ENCODE data around the gene PRAMEF6. TPM values are rescaled to one million over a fixed set of nuclear protein-coding genes. Genes with fewer than 3 reads are reported as not detected.

PRAMEF6 gene
- total and polyA plus RNA-seq, 4 experiments from 2014 or later = not detected

Other genes with a start within 250 kb of the PRAMEF6 start
- gene AADACL3, start 231.5 kb downstream of the PRAMEF6 start, total RNA-seq = not detected
- gene AADACL3, start 231.5 kb downstream of the PRAMEF6 start, polyA plus RNA-seq = not detected
- gene CFAP107, start 201.4 kb downstream of the PRAMEF6 start, total RNA-seq = not detected
- not detected for gene CFAP107, start 201.4 kb downstream of the PRAMEF6 start, polyA plus RNA-seq
- gene PRAMEF12, start 173.8 kb downstream of the PRAMEF6 start, total RNA-seq = not detected
- not detected for gene PRAMEF12, start 173.8 kb downstream of the PRAMEF6 start, polyA plus RNA-seq
- gene PRAMEF1, start 156.2 kb downstream of the PRAMEF6 start, total RNA-seq = not detected
- gene PRAMEF1, start 156.2 kb downstream of the PRAMEF6 start, polyA plus RNA-seq = not detected
- not detected for gene PRAMEF11, start 116.2 kb downstream of the PRAMEF6 start, total RNA-seq
- not detected for gene PRAMEF11, start 116.2 kb downstream of the PRAMEF6 start, polyA plus RNA-seq
- gene HNRNPCL1, start 98.9 kb downstream of the PRAMEF6 start, total RNA-seq = not detected
- gene HNRNPCL1, start 98.9 kb downstream of the PRAMEF6 start, polyA plus RNA-seq = not detected
- not detected for gene PRAMEF2, start 90.5 kb downstream of the PRAMEF6 start, total RNA-seq
- not detected for gene PRAMEF2, start 90.5 kb downstream of the PRAMEF6 start, polyA plus RNA-seq
- not detected for gene PRAMEF4, start 61.4 kb downstream of the PRAMEF6 start, total RNA-seq
- gene PRAMEF4, start 61.4 kb downstream of the PRAMEF6 start, polyA plus RNA-seq = not detected
- not detected for gene PRAMEF10, start 49.3 kb downstream of the PRAMEF6 start, total RNA-seq
- gene PRAMEF10, start 49.3 kb downstream of the PRAMEF6 start, polyA plus RNA-seq = not detected
- not detected for gene PRAMEF7, start 31.0 kb downstream of the PRAMEF6 start, total RNA-seq
- not detected for gene PRAMEF7, start 31.0 kb downstream of the PRAMEF6 start, polyA plus RNA-seq
- gene PRAMEF27, start 109.0 kb upstream of the PRAMEF6 start, total RNA-seq = not detected
- not detected for gene PRAMEF27, start 109.0 kb upstream of the PRAMEF6 start, polyA plus RNA-seq
- gene HNRNPCL3, start 113.2 kb upstream of the PRAMEF6 start, total RNA-seq = not detected
- gene HNRNPCL3, start 113.2 kb upstream of the PRAMEF6 start, polyA plus RNA-seq = not detected
- gene PRAMEF25, start 123.2 kb upstream of the PRAMEF6 start, total RNA-seq = not detected
- gene PRAMEF25, start 123.2 kb upstream of the PRAMEF6 start, polyA plus RNA-seq = not detected
- not detected for gene HNRNPCL2, start 169.3 kb upstream of the PRAMEF6 start, total RNA-seq
- not detected for gene HNRNPCL2, start 169.3 kb upstream of the PRAMEF6 start, polyA plus RNA-seq
- gene PRAMEF26, start 208.4 kb upstream of the PRAMEF6 start, total RNA-seq = not detected
- not detected for gene PRAMEF26, start 208.4 kb upstream of the PRAMEF6 start, polyA plus RNA-seq
- gene HNRNPCL4, start 218.1 kb upstream of the PRAMEF6 start, total RNA-seq = not detected
- not detected for gene HNRNPCL4, start 218.1 kb upstream of the PRAMEF6 start, polyA plus RNA-seq
- not detected for gene PRAMEF9, start 224.3 kb upstream of the PRAMEF6 start, total RNA-seq
- not detected for gene PRAMEF9, start 224.3 kb upstream of the PRAMEF6 start, polyA plus RNA-seq

Data from CD4-positive, alpha-beta memory T cell (primary cell).